HG02970 (cell line): ENCODE measurements around the gene DIAPH3.

Experiments used
- ATAC-seq: cut with Tn5 transposase; IDR thresholded peaks from one replicate; pipeline ENCODE4 v1.9.1; 2021; ENCODE audit warnings: mild to moderate bottlenecking, moderate library complexity, moderate number of reproducible peaks; ENCODE audit not compliant: unreplicated experiment, low FRiP score

Gene DIAPH3

DNA sequence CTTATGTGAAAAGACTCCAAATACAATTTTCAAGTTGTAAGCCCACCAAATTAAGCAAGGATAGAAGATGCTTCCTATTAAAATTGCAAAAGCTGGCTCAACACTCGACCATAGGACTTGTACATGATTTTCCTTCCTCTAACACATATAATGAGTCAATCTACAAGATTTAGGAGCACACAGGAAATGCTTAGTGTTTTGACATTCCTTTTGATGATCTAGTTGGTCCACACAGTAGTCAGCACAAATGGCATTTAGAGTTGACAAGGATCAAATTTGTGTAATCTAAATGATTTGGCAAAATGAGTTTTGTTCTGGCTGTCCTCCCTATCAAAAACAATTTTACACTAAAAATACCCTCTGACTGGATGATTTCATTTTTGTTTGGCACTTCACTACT is 340.2 kb downstream of the DIAPH3 start:
- ATAC-seq: no peak

DNA sequence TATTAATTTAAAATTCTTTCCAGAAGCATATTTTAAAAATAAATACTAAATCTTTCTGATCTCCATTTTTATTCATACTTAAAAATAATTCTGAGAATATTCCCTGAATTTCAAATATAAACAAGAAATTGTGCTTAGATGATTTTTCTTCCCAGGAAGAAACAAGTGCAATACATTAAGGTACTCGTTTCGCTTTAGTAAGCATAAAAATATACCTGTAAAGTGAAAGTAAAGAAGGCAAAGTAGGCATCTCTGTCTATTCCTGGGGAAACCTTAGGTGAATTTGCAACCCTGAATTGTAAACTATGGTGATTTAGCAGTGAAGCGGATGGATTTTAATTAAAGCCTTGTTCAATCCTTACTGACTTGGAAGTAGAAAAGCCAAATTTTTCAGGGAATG is 354.2 kb downstream of the DIAPH3 start:
- ATAC-seq: no peak

DNA sequence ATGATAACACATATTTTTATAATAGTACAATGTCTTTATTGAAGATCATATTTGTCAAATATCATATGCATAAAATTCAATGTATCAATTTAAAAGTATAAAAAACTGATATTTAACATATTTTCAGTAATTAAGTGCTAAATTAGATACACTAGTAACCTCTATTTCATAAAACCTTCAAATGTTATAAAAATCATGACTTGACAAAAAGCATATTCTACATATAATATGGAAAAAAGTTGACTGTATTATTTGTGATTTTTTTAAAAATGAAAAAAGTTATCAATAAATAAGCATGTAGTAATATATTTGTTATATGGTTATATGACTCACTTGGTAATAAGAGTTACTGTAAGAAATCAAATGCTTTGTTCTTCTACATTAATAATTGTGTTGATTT is 356.9 kb downstream of the DIAPH3 start:
- no peak for ATAC-seq

DNA sequence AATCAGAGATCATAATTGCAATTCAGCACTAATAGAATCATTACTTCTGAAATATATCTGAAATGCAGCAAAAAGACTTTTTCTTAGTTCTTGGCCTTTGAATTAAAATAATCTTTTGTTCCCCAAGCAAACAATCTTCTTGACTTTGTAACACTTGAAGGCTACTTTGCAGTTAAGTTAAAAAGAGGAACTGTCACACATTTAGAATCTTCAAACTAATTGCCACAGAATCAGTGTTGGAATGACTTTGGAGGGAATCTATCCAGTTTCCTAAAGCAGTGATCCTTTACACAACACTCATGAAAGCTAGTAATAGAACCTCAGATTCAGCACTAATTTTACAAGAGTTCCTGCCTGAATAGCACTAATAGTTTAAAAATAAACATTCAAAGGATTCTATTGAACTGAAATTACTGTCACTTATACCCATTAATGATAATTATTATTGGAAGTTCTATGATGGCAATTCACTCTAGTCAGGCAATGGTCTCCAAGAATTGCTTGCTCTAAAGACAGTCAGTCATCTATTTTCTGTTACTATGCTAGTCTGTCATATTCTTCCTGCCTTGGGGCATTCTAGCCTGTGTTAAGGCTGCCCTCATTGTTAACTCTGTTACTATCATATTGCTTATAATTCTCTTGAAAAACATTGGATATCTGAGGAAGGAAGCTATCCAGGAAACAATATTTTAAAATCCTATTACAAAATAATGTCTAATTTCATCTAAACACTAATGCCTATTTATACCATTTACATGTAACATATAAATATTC is 362.4 kb downstream of the DIAPH3 start:
- no peak for ATAC-seq

DNA sequence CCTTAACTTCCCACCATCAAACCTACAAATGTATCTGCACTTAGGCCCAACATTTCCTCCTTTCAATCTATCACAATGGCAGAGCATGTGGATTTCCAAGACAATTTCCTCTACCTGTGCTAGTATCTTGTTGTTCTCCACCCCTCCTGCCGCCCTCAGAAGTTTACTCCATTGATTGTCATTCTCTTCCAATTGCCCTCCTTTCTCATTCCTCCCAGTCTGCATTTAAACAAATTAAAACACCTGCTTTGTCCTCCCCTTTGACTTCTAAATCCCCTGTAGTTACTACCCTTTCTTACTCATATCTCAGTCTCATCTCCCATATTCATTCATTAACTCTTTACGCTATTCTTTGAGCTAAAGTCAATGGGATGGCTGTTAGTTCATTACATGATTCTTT is 370.6 kb downstream of the DIAPH3 start:
- no peak for ATAC-seq

DNA sequence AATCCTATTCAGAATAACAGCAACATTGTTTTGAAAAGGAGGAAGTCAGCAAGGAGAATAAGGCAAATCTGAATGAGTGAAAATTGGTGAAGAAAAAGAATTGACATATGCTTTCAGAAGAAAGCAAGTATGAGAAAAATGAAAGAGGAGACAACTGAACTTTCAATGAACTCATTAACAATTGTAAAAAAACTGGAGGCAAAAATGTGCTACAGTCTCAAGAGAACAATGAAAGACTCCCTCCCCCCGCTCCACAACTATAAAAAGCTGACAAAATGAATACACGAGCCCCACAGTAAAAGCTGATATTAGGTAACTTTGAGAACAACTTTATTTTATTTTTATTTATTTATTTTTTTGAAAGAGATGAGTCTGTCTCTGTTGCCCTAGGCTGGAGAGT is 373.1 kb downstream of the DIAPH3 start:
- no peak for ATAC-seq

DNA sequence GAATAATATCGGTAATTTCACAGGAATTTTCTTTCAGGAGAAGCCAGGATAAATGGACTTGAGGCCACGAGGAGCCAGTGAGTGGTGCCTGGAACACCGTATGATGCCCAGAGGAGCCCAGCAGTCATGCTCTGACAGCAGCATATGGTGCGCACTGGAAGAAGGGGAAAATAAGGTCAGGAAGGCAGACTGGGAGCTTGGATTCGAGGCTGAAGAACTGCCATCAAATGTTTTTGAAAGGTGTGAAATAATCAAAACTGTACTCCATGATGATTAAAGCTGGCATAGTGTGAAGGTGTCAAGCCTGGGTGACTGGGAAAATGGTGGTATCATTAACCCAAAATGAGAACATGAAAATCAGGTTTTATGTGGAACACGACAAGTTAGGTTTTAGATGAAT is 374.2 kb downstream of the DIAPH3 start:
- ATAC-seq: no peak

DNA sequence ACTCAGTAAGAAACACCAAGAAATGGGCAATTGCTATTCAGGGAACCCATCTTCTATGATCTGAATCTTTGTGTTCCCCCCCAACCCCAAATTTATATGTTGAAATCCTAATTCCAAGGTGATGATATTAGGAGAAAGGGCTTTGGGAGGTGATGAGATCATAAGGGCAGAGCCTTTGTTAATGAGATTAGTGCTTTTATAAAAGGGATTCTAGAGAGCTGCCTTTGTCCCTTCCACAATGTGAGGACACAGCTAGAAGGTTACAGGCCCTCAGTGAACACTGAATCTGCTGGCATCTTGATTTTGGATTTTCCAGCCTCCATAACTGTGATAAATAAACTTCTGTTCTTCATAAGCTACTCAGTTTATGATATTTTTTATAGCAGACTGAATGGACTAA is 376.0 kb downstream of the DIAPH3 start:
- ATAC-seq: no peak

DNA sequence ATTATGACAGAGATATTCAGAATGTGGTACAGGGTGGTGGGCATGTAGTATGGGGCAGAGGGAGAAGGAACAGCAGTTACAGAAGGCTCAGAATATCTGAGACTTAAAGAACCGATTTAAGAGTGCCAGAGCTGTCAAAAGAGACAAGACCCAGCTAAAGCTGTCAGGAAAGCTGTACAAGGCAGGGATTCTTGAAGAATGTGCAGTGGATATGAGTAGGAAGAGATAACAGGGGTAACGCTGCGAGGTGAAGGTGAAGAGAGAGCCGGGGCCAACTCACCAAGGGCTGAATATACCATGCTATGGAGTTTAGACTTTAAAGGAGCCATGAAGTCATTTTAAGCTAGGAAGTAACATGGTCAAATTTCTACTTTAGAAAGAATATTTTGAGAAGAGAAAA is 381.0 kb downstream of the DIAPH3 start:
- no peak for ATAC-seq

DNA sequence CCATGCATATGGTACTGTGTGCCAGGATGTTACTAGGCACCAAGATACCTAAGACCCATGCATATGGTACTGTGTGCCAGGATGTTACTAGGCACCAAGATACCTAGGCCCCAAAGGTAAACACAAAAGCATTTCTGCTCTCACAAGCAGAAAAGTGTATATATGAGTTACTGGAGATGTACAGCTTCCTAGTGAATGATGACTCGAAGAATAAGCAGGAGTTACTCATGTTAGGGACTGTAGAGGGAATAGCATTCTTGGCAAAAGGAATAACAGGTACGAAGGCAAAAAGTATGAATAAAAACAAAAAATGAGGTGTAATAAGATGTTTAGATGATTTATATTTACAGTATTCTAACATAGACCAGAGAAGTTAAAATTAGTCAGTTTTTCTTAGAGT is 383.7 kb downstream of the DIAPH3 start:
- no peak for ATAC-seq

DNA sequence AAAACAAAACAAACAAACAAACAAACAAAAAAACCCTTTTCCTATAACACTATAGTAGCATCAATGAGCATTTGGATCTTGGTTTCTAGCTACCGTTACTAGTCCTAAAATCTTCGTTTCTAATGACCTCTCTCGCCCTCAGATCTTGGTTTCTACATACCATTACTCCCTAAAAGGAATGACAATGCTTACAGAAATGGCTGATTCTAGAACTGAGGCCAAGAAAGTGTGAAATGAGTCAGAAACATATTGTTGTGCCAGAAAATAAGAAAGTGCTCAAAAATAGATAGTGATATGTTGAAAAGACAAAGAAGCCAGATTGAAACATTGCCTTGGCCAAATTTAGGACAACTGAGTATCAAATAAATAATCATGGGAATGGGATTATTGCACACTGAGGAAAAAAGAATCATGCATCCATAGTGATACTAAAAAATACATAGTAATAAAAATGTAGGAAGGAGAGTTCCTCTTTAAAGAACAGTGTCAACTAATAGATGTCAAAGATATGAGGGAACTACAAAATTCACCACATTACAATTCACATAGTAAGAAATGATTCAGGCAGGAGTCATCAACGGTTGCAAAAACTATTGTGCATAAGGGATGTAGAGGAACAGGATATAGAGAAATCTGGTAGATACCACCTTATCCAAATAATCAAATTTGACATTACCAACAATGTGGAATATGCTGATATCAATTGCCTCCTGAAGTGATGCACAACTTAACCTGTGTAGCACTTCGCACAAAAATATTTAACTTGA is 386.6 kb downstream of the DIAPH3 start:
- no peak for ATAC-seq

DNA sequence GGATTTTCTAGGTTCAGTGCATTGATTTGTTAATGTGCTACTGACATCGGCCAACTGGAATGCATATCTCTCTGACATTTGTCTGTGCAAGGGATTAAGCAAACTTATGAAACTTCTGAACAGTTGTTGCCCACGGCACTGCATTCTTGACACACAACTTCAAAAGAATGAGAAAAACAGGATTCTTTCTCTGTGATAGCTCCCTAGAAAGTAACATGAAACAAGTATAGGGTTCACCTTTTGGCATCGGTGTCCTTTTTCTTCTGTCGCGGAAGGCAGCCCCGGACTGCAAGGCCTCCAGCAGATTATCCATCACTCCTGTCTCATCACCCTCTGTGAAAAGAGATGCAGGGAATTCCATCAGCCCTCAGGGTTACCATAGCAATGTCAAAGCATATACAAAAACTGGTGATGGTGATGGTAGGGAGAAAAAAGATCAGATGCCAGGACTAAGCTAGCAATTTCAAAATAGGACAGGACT is 389.2 kb downstream of the DIAPH3 start:
- ATAC-seq: no peak

DNA sequence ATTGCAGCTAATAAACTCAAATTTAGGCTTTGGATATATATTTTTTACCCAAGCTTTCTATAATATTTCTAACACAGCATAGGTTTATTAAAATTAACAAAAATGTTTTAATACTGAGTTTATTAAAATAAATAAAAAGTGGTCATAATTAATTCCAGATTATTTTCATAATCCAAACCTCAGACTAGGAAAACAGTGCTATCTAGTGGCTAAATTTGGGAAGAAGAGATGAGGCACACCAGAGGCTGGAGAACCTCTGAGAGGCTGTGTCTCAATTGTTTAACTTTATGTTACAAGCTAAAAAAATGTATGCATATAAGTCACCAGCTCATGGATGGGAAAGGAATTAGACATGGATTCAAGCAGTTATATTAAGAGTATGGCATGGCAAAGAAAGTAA is 392.5 kb downstream of the DIAPH3 start:
- no peak for ATAC-seq

DNA sequence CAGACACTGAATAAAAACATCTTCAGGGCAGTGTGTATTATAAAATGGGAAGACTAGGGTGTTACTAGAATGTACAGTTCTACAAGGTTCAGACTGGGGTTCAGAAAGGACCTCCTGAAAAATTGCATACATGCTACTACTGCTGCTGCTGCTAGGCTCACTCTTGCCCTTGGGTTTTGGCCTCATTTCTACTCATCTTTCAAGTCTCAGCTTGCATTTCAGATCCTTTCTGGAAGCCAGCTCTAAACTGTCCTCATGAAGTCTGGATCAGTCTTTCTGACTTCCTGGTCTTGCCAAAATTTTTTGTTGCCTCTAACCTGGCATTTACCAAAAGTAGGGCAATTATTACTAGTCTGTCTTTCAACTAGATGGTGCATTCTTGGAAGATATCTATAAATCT is 393.3 kb downstream of the DIAPH3 start:
- no peak for ATAC-seq

DNA sequence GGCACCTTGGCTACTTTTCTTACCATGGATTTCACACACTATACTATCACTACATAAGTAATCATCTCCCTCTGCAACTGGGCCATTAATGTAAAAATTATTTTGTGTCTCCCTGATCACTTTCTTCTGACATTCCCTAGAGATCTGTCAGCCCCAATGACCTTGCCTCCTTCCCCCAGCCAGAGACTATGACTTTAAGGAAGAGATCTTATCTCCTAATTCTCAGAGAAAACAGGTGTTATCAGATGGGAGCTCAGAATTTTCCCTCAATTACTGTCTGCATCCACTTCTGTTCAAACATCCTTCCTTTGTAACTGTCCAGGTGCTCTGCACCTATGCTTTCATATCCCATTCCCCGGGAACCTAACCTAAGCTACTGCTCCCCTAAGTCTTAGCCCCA is 397.5 kb downstream of the DIAPH3 start:
- no peak for ATAC-seq

DNA sequence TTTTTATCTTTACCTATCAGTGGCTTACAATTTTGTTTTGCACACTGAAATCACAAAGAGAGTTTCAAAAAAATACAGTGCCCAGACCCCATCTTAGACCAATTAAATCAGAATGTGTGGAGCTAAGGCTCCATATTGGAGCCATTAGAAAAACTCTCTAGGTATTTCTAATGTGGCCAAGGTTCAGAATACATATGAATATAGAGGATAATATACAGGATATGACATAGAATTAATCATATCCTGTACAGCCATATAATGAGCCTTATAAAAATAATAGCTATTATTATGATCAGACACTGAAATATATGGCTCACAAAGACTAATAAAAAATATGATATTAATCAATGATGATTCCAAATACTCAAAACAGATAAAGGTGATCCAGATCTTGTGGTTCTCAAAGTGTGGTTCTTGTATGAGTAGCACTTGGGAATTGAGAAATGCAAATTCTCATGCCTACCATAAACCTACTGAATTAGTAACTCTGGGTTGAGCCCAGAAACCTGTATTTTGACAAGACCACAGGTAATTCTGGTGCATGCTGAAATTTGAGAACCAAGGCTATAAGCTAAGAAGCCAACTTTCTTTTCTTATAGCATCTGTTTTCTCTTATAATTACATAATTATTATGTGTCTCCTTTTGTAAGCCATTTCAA is 408.0 kb downstream of the DIAPH3 start:
- ATAC-seq: no peak

DNA sequence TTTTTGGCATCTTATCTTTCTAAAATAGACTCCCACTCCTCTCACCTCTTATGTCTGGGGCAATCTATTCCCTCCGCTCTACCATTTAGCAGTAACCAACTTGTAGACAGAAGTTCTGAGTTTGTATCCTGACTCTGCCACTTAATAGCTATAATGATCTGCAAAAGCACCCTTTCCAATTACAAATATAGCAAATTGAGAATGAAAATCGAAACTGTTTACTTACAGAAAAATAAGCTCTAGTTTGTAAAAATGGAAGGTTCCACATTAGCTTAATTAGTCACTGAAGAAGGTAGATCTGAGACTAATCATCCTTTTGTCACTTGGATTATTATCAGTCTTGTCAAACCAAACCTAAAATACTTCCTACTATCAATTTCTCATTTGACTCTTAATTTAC is 409.3 kb downstream of the DIAPH3 start:
- no peak for ATAC-seq

DNA sequence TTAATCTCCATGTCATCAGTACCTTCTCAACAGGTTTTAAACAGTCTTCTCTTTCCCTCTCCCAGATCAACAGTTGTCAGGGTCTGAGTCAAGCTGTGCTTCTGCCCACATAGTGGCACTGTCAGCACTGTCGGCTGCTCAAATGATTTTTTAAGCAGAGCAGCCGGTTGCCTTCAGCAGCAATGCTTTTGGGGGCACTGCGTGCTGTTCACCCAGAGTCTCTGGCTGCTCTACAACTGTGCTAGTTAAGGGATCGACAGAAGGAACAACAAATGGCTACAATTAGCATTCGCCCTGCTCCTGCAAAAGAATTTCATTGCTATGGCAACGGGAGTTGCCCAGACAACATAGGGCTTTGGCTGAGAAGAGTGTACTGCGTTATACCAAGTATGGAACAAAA is 412.9 kb downstream of the DIAPH3 start:
- ATAC-seq: no peak

DNA sequence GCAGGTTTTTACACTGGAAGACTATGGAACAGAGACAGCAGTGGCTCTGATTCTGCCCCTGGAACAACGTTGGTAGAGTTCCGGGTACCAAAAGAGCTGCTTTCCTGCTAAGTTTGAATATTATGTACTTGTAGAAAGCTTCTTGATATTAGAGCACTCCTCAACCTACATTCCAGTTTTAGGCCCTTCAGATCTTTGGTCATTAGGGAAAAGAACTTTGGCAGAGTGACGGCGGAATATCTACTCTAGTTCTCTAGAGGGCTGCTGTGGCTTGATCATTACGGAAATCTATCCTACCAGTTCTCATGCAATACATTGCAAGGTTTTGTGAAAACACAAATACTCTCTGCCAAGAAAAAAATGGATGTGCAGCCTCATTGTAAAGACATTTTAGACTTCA is 415.7 kb downstream of the DIAPH3 start:
- ATAC-seq: no peak

DNA sequence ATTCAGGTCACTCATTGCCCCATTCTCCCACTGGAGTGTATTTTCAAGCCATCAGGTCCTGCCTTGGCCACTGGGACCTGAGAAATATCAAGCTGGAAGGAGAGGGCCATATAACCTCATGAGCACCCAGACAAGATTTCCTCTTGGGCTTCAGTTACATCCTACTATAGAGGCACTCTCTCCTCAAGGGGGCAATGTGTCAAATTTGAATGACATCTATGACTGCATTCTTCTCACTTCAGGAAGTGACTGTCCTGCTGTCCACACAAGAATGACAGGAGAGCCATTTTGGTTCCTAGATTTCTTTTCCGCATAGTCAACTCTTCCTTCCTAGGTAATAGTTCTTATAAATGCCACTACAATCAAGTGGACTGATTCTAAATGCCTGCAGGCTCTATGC is 416.2 kb downstream of the DIAPH3 start:
- no peak for ATAC-seq

DNA sequence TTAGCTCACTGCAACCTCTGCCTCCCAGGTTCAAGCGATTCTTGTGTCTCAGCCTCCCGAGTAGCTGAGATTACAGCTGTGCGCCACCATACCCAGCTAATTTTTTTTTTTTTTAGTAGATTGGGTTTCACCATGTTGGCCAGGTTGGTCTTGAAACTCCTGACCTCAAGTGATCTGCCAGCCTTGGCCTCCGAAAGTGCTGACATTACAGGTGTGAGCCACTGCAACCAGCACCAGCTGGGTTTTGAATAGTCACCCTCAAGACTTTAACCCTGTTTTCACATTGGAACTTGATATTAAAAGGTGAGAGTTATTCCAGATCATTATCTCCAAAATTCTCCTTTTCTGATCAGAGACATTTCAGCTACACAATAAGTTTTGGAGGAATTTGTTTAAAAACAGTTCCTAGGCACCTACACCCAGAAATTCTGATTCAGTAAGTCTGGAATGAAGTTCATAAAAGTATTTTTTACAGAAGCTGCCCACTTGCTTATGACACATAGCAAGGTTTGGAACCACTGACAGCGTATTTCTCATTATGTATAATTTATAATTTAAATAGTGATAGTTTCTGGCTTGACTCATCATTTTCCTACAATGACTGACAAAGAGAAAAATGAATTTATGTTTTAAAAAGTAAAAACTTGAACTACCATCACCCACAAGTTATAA is 417.3 kb downstream of the DIAPH3 start:
- ATAC-seq: no peak
